GM23338 (cell line): ENCODE results near the gene RNF214. TPM values are rescaled to one million over a fixed set of nuclear protein-coding genes. Genes with fewer than 3 reads are reported as not detected.
A peak's percentile ranks its signal among the peaks of the same experiment; 100 is the strongest.

Source experiments
- ATAC-seq: fragments of 200-7000 bp; cut with Tn5 transposase; 3 replicates; pipeline ENCODE4 v1.9.1; 2020
- DNase-seq: peaks from one replicate; pipeline ENCODE4 v3.0.0-alpha.2; 2015; ENCODE audit warnings: low spot score
- H2AFZ ChIP-seq: fragments of 200-600 bp; sonication (generic); 2 replicates; pipeline ENCODE4 v1.8.0; 2016; ENCODE audit warnings: antibody characterized with exemption, mild to moderate bottlenecking, moderate library complexity
- H3F3A ChIP-seq: fragments of 200-600 bp; sonication (generic); replicated peaks from 2 replicates; pipeline ENCODE4 v1.8.0; 2017; ENCODE audit warnings: antibody characterized with exemption, mixed run types, low read depth
- H3K27ac ChIP-seq: fragments of 200-600 bp; sonication (generic); 2 replicates; pipeline ENCODE4 v1.6.1; 2016; ENCODE audit warnings: low read depth
- H3K27me3 ChIP-seq: fragments of 200-600 bp; sonication (generic); 2 replicates; pipeline ENCODE4 v1.8.0; 2016; ENCODE audit warnings: mild to moderate bottlenecking, mixed run types, moderate library complexity; ENCODE audit not compliant: insufficient read depth
- H3K36me3 ChIP-seq: fragments of 200-600 bp; sonication (generic); 2 replicates; pipeline ENCODE4 v1.8.0; 2016; ENCODE audit warnings: mild to moderate bottlenecking; ENCODE audit not compliant: insufficient read depth
- H3K4me1 ChIP-seq: fragments of 200-600 bp; sonication (generic); 2 replicates; pipeline ENCODE4 v1.8.0; 2016; ENCODE audit warnings: mild to moderate bottlenecking, moderate library complexity; ENCODE audit not compliant: insufficient read depth
- H3K4me2 ChIP-seq: fragments of 200-600 bp; sonication (generic); 2 replicates; pipeline ENCODE4 v1.7.1; 2017; ENCODE audit warnings: mixed run types
- H3K4me3 ChIP-seq: fragments of 200-600 bp; sonication (generic); 2 replicates; pipeline ENCODE4 v1.6.1; 2016; ENCODE audit warnings: mixed run types
- H3K79me2 ChIP-seq: fragments of 200-600 bp; sonication (generic); replicated peaks from 2 replicates; pipeline ENCODE4 v1.8.0; 2017; ENCODE audit warnings: mild to moderate bottlenecking; ENCODE audit not compliant: insufficient read depth
- H3K9me2 ChIP-seq: fragments of 200-600 bp; sonication (generic); 2 replicates; pipeline ENCODE4 v1.8.0; 2017; ENCODE audit not compliant: insufficient read depth
- H4K20me1 ChIP-seq: fragments of 200-600 bp; sonication (generic); replicated peaks from 2 replicates; pipeline ENCODE4 v1.8.0; 2017; ENCODE audit warnings: mild to moderate bottlenecking; ENCODE audit not compliant: insufficient read depth
- H3K27ac Mint-ChIP-seq: 2 replicates; pipeline ENCODE4 v1.8.0; 2020; ENCODE audit warnings: inconsistent platforms, mild to moderate bottlenecking, moderate library complexity, mixed read lengths
- H3K27me3 Mint-ChIP-seq: 3 replicates; pipeline ENCODE4 v1.8.0; 2022; ENCODE audit warnings: low read depth, mild to moderate bottlenecking, moderate library complexity, mixed read lengths, inconsistent platforms; ENCODE audit not compliant: insufficient read depth, poor library complexity
- H3K36me3 Mint-ChIP-seq: 3 replicates; pipeline ENCODE4 v1.8.0; 2021; ENCODE audit warnings: low read depth, mild to moderate bottlenecking, inconsistent platforms, moderate library complexity, mixed read lengths
- H3K4me1 Mint-ChIP-seq: 3 replicates; pipeline ENCODE4 v1.8.0; 2020; ENCODE audit warnings: mild to moderate bottlenecking, inconsistent platforms, mixed read lengths
- H3K4me3 Mint-ChIP-seq: 3 replicates; pipeline ENCODE4 v1.8.0; 2021; ENCODE audit warnings: moderate library complexity, mild to moderate bottlenecking, inconsistent platforms, mixed read lengths
- H3K9me3 Mint-ChIP-seq: 3 replicates; pipeline ENCODE4 v1.8.0; 2020; ENCODE audit warnings: moderate library complexity, mild to moderate bottlenecking, inconsistent platforms, mixed read lengths
- CREB1 ChIP-seq: fragments of 250-450 bp; sonication (Bioruptor Pico); IDR thresholded peaks from 2 replicates; pipeline ENCODE4 v1.5.0; 2020; ENCODE audit warnings: low read depth, mild to moderate bottlenecking, moderate library complexity
- EZH2 ChIP-seq: fragments of 200-600 bp; sonication (generic); IDR thresholded peaks from one replicate; pipeline ENCODE4 v1.8.0; 2017; ENCODE audit warnings: antibody characterized with exemption, mild to moderate bottlenecking, low read depth; ENCODE audit not compliant: unreplicated experiment
- JUNB ChIP-seq: IDR thresholded peaks from one replicate; pipeline ENCODE4 v1.6.1; 2016; ENCODE audit warnings: antibody characterized with exemption; ENCODE audit not compliant: unreplicated experiment
- NANOG ChIP-seq: IDR thresholded peaks from 2 replicates; pipeline ENCODE4 v1.6.1; 2016; ENCODE audit warnings: antibody characterized with exemption, borderline replicate concordance
- ZNF114 ChIP-seq: fragments of 250-450 bp; sonication (Bioruptor Pico); IDR thresholded peaks from 2 replicates; pipeline ENCODE4 v1.5.0; 2020; ENCODE audit warnings: mild to moderate bottlenecking, moderate library complexity
- polyA plus RNA-seq: library from polyadenylated mRNA; unstranded; fragments of >200 nt; fragmentation: Nextera tagmentation; extraction: Ambion mirVana; gene quantifications from 2 replicates; pipeline ENCODE4 v1.2.1, GENCODE V29; 2016
- total RNA-seq: library from RNA; depleted of rRNA; stranded (reverse); fragments of >200 nt; shearing (Covaris generic); gene quantifications from 2 replicates; pipeline ENCODE4 v1.2.3, GENCODE V29; 2014
- TF ChIP-seq, protein P1 (sequence below), 2 experiments: fragments of 200-600 bp in 1 of 2; sonication (generic) in 1 of 2; conservative IDR thresholded peaks; 2 replicates each; pipeline versions ENCODE4 v1.5.1 to v1.6.1; 2016 to 2017; ENCODE audit warnings: antibody characterized with exemption in 2 of 2, low read depth in 2 of 2, mild to moderate bottlenecking in 2 of 2, moderate library complexity in 1 of 2
- TF ChIP-seq, protein P2 (sequence below): IDR thresholded peaks from 2 replicates; pipeline ENCODE4 v1.6.1; 2016; ENCODE audit warnings: antibody characterized with exemption
- TF ChIP-seq, protein P3 (sequence below): IDR thresholded peaks from one replicate; pipeline ENCODE4 v1.6.1; 2018; ENCODE audit warnings: antibody characterized with exemption; ENCODE audit not compliant: unreplicated experiment

RNF214 gene
- total and polyA plus RNA-seq, 2 experiments from 2014 or later, result 19.4 to 28.4 TPM

DNA sequence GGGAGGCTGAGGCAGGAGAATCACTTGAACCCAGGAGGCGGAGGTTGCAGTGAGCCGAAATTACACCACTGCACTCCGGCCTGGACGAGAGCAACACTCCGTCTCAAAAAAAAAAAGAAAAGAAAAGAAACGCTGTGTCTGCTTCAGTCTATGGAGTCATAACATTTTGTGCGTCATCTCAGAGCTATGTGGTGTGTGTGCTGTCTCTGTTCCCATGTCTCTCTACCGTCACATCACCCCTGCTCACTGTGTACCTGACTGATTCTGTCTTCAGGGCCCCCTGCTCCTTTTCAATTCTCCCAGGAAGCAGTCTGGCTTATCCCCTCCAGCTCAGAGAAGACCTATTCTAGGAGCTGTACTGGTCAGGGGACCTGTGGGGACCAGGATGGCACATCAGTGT is 65.7 kb downstream of the RNF214 start (continued):
- TF ChIP-seq, protein P1, sequence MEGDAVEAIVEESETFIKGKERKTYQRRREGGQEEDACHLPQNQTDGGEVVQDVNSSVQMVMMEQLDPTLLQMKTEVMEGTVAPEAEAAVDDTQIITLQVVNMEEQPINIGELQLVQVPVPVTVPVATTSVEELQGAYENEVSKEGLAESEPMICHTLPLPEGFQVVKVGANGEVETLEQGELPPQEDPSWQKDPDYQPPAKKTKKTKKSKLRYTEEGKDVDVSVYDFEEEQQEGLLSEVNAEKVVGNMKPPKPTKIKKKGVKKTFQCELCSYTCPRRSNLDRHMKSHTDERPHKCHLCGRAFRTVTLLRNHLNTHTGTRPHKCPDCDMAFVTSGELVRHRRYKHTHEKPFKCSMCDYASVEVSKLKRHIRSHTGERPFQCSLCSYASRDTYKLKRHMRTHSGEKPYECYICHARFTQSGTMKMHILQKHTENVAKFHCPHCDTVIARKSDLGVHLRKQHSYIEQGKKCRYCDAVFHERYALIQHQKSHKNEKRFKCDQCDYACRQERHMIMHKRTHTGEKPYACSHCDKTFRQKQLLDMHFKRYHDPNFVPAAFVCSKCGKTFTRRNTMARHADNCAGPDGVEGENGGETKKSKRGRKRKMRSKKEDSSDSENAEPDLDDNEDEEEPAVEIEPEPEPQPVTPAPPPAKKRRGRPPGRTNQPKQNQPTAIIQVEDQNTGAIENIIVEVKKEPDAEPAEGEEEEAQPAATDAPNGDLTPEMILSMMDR (conservative IDR thresholded peaks at IDR 0.05; ENCODE audit: low read depth in 2 of 2), result no peak
- TF ChIP-seq JUNB, result no peak
- TF ChIP-seq, protein P2, sequence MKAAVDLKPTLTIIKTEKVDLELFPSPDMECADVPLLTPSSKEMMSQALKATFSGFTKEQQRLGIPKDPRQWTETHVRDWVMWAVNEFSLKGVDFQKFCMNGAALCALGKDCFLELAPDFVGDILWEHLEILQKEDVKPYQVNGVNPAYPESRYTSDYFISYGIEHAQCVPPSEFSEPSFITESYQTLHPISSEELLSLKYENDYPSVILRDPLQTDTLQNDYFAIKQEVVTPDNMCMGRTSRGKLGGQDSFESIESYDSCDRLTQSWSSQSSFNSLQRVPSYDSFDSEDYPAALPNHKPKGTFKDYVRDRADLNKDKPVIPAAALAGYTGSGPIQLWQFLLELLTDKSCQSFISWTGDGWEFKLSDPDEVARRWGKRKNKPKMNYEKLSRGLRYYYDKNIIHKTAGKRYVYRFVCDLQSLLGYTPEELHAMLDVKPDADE, result no peak
- TF ChIP-seq, protein P3, sequence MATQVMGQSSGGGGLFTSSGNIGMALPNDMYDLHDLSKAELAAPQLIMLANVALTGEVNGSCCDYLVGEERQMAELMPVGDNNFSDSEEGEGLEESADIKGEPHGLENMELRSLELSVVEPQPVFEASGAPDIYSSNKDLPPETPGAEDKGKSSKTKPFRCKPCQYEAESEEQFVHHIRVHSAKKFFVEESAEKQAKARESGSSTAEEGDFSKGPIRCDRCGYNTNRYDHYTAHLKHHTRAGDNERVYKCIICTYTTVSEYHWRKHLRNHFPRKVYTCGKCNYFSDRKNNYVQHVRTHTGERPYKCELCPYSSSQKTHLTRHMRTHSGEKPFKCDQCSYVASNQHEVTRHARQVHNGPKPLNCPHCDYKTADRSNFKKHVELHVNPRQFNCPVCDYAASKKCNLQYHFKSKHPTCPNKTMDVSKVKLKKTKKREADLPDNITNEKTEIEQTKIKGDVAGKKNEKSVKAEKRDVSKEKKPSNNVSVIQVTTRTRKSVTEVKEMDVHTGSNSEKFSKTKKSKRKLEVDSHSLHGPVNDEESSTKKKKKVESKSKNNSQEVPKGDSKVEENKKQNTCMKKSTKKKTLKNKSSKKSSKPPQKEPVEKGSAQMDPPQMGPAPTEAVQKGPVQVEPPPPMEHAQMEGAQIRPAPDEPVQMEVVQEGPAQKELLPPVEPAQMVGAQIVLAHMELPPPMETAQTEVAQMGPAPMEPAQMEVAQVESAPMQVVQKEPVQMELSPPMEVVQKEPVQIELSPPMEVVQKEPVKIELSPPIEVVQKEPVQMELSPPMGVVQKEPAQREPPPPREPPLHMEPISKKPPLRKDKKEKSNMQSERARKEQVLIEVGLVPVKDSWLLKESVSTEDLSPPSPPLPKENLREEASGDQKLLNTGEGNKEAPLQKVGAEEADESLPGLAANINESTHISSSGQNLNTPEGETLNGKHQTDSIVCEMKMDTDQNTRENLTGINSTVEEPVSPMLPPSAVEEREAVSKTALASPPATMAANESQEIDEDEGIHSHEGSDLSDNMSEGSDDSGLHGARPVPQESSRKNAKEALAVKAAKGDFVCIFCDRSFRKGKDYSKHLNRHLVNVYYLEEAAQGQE, result no peak

DNA sequence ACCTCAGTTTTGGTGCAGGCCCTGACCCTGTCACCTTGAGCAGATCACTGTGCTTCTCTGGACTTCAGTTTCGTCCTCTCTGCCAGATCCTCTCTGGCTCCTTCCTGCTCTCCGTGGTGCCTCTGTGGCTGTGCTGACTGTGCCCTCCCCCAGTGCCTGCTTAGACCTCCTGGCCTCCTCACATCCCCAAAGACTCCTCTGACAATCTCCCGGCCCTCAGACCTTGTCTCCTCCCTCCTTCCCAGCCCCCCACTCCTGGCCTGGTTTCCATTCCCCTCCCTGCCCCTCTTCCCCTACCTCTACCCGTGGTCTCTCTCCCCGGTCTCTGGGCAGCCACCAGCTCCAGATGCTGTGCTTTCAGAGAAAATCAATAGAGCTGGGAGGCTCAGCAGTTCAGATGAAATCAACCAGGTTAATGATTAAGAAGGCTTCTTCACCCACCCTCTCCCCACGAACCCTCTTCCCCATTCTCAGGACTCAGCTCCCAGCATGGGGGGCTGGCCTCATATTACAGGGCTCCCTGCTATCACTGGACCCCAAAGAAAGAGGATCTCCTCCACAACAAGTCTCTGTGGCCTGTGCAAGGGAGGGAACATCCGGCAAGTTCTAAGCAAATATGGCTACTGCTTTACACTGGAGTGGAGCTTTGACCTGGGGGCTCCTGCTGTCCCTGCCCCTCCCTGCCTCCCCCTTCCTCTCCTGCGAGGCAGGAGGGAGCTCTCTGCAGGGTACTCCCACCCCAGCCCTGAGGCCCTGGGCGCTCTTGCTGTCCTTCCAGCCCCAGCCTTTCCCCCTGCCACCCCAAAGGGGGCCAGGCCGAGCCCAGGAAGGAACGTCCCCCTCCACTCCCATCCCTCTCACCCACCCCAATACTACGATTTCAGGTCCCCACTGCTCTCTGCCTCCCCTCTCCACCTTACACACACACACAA is 67.1 kb downstream of the RNF214 start:
- Histone ChIP-seq H3K27me3 (no peaks in the 10 kb centered on the region), H4K20me1 (no peaks in the 10 kb centered on the region; the same call in 1 of the 2 replicates), H3K27ac (no peak overlapping the region), H3K79me2 (no peaks in the 10 kb centered on the region), H3K9me2 (no peaks in the 10 kb centered on the region), H3F3A (no peaks in the 10 kb centered on the region), H3K4me2 (peak overlapping the region; percentile 60; the same call in 1 of the 2 replicates), H3K36me3 (no peaks in the 10 kb centered on the region), H2AFZ (peak overlapping the region; percentile 47; the same call in 1 of the 2 replicates), H3K4me3 (no peak overlapping the region), H3K4me1 (peaks cover 33% of the 10 kb centered on the region)
- ATAC-seq (peak; percentile 26), DNase-seq (no peak)
- Mint-ChIP-seq H3K27ac (peak overlapping the region; percentile 43; the same call in 1 of the 2 replicates), H3K4me3 (peak overlapping the region; percentile 13; the same call in 1 of the 3 replicates), H3K9me3 (no peaks in the 10 kb centered on the region), H3K4me1 (peaks cover 37% of the 10 kb centered on the region), H3K36me3 (no peaks in the 10 kb centered on the region), H3K27me3 (peaks cover 25% of the 10 kb centered on the region)
- no peak for TF ChIP-seq NANOG
- TF ChIP-seq EZH2, result no peak
- no peak for TF ChIP-seq ZNF114 (CRISPR knock-in tag)
- no peak for TF ChIP-seq CREB1 (CRISPR knock-in tag)
